ENCODE measurements around the gene UROC1. TPM values are rescaled to one million over a fixed set of nuclear protein-coding genes. Genes with fewer than 3 reads are reported as not detected.

The UROC1 gene
- total RNA-seq, 1 experiment from 2014 or later: not detected

DNA sequence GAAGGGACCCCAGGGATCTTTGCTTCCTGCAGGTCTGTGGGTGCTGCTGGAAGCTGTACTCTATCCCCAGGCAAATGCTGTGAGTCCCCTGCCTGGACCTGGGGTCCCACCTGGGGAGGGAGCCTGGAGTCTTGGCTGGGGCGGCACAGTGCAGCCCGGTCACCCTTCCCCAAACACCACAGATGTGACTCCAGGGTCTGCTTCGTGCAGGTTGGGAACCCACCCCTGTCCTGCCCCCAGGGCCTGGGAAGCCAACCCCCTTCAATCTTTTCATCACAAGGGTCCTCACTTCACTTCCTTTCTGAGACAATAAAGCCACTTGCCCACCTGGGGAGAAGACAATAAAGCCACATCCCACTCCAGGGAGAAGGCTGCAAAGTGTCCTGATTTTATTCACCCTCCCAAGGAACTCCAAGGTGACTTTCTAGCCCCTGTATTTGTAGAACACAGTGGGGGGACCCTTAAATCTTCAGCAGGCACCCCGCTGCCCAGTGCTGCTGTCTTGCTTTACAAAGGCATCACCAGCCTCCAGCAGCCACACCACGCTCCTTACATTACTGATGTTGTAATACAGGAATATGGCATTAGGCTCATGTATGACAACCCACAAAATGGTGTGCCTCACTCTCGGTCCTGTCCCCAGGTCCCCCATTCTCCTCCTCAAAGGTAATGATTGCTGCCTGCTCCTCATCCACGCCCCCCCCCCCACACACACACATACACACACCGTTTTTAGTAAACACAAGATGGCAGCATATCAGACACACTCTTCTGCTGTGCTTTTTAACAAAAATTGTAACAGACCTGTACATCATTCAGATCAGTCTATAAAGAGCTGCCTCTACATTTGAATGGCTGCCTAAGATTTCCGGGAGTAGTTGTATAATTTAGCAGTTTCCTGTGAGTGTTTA, 31.2 kb upstream of the UROC1 start:
- ATAC-seq: no peak
- no peak for DNase-seq (ENCODE audit: low read depth, low spot score)
- ChIA-PET POLR2A (no interaction called here), CTCF (no interaction called here), RAD21 (ENCODE audit: low non-redundant PET in 1 of 2, low total read pairs in 2 of 2, uncharacterized antibody in 2 of 2, unreplicated experiment in 2 of 2) (interaction anchor here in 1 of 2 experiments (0.6 kb wide), 1 partner anchor 21 kb away, joined by 5 read pairs; no protein-coding TSS in a partner anchor)
- Histone ChIP-seq H3K36me3 (ENCODE audit: control insufficient read depth in 1 of 2, insufficient read depth in 2 of 2, low read length in 2 of 2) (no peaks in the 10 kb centered on the region), H3K4me3 (replicated peaks in 1 of 2; ENCODE audit: low read depth in 1 of 2, low read length in 2 of 2) (no peak overlapping the region), H3K9me2 (ENCODE audit: insufficient read depth) (no peaks in the 10 kb centered on the region), H3K9ac (ENCODE audit: low read length) (no peak overlapping the region), H3K27ac (ENCODE audit: low read depth, low read length) (no peak overlapping the region), H3K79me2 (ENCODE audit: insufficient read depth, low read length) (no peaks in the 10 kb centered on the region), H3K27me3 (ENCODE audit: insufficient read depth, low read length) (peaks cover 2% of the 10 kb centered on the region; the same call in 1 of the 2 replicates), H3K9me3 (ENCODE audit: control insufficient read depth in 1 of 2, insufficient read depth in 1 of 2, low read depth in 1 of 2, low read length in 2 of 2) (no peaks in the 10 kb centered on the region), H3K4me2 (ENCODE audit: low read length) (no peak overlapping the region), H2AFZ (ENCODE audit: low read depth, low read length, poor library complexity, severe bottlenecking) (no peak overlapping the region), H4K20me1 (ENCODE audit: insufficient read depth) (no peaks in the 10 kb centered on the region), H3K4me1 (ENCODE audit: control insufficient read depth in 1 of 2, insufficient read depth in 2 of 2, low read length in 2 of 2) (peaks cover 0 to 6% of the 10 kb centered on the region in 2 experiments; a peak in 1 of 4 replicates)
- no TSS peak for BruUV-seq (replicated peaks)
- intact Hi-C loops (cut with micrococcal nuclease): no loop called here
- TF ChIP-seq EZH2 (IDR thresholded peaks at IDR 0.05) (no peak), TCF7L2 (IDR thresholded peaks at IDR 0.05; ENCODE audit: borderline replicate concordance, extremely low read depth, insufficient read depth, insufficient read length) (no peak), POLR2AphosphoS5 (IDR thresholded peaks at IDR 0.05; ENCODE audit: low read depth, low read length) (no peak), FOSL1 (IDR thresholded peaks at IDR 0.05; ENCODE audit: low read depth) (no peak), EZH2phosphoT487 (IDR thresholded peaks at IDR 0.05; ENCODE audit: borderline replicate concordance) (no peak), EGR1 (IDR thresholded peaks at IDR 0.05; ENCODE audit: low read depth) (no peak), CBX3 (IDR thresholded peaks at IDR 0.05; ENCODE audit: low read depth) (no peak), SIN3A (IDR thresholded peaks at IDR 0.05; ENCODE audit: low read depth) (no peak), POLR2A (IDR thresholded peaks at IDR 0.05; ENCODE audit: borderline replicate concordance, extremely low read depth, insufficient read depth, insufficient read length) (no peak), ZFX (IDR thresholded peaks at IDR 0.05) (no peak), SRF (IDR thresholded peaks at IDR 0.05; ENCODE audit: low read depth) (no peak), JUND (IDR thresholded peaks at IDR 0.05) (no peak)
- TF ChIP-seq, protein P1, sequence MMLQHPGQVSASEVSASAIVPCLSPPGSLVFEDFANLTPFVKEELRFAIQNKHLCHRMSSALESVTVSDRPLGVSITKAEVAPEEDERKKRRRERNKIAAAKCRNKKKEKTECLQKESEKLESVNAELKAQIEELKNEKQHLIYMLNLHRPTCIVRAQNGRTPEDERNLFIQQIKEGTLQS (IDR thresholded peaks at IDR 0.05): no peak
- TF ChIP-seq, protein P2, sequence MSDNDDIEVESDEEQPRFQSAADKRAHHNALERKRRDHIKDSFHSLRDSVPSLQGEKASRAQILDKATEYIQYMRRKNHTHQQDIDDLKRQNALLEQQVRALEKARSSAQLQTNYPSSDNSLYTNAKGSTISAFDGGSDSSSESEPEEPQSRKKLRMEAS (IDR thresholded peaks at IDR 0.05): no peak

All from HCT116 (cell line).